Mesothelial cell of epicardium (in vitro differentiated cells): ENCODE results near the gene NTSR2. TPM values are rescaled to one million over a fixed set of nuclear protein-coding genes. Genes with fewer than 3 reads are reported as not detected.

Experiments
- DNase-seq, 2 experiments: peaks; one replicate each; pipeline ENCODE4 v3.0.0; 2021; ENCODE audit warnings: low spot score in 2 of 2; ENCODE audit not compliant: unreplicated experiment in 2 of 2
- H3K27ac Mint-ChIP-seq: 2 replicates; pipeline ENCODE4 v1.8.0; 2021; ENCODE audit warnings: mixed read lengths
- H3K27me3 Mint-ChIP-seq: 2 replicates; pipeline ENCODE4 v1.8.0; 2021; ENCODE audit warnings: low read depth, mixed read lengths
- H3K36me3 Mint-ChIP-seq: 2 replicates; pipeline ENCODE4 v1.8.0; 2021; ENCODE audit warnings: mixed read lengths
- H3K4me1 Mint-ChIP-seq: 2 replicates; pipeline ENCODE4 v1.8.0; 2021; ENCODE audit warnings: mixed read lengths
- H3K4me3 Mint-ChIP-seq: 2 replicates; pipeline ENCODE4 v1.8.0; 2021; ENCODE audit warnings: mild to moderate bottlenecking, moderate library complexity, mixed read lengths
- H3K9me3 Mint-ChIP-seq: 2 replicates; pipeline ENCODE4 v1.8.0; 2021; ENCODE audit warnings: mixed read lengths
- CTCF ChIP-seq: fragments of 200-600 bp; sonication (generic); IDR thresholded peaks from one replicate; pipeline ENCODE4 v1.5.0; 2021; ENCODE audit warnings: antibody characterized with exemption; ENCODE audit not compliant: unreplicated experiment
- total RNA-seq: library from RNA; stranded (reverse); gene quantifications from 3 replicates; pipeline ENCODE4 v1.2.1, GENCODE V29; 2021

Gene NTSR2
- total RNA-seq, 1 donor from 2014 or later: not detected

- no peaks in the 10 kb centered on the region for H3K4me1 Mint-ChIP-seq
- no peak for DNase-seq
- no peak for TF ChIP-seq CTCF
- H3K27me3 Mint-ChIP-seq: no peaks in the 10 kb centered on the region
- H3K4me3 Mint-ChIP-seq: no peak overlapping the region
- no peak overlapping the region for H3K27ac Mint-ChIP-seq
- H3K9me3 Mint-ChIP-seq: no peaks in the 10 kb centered on the region
- peaks cover 16% of the 10 kb centered on the region for H3K36me3 Mint-ChIP-seq
Measured at GRCh38 chr2:11642972-11643371, 27.0 kb downstream of the NTSR2 start.

DNA sequence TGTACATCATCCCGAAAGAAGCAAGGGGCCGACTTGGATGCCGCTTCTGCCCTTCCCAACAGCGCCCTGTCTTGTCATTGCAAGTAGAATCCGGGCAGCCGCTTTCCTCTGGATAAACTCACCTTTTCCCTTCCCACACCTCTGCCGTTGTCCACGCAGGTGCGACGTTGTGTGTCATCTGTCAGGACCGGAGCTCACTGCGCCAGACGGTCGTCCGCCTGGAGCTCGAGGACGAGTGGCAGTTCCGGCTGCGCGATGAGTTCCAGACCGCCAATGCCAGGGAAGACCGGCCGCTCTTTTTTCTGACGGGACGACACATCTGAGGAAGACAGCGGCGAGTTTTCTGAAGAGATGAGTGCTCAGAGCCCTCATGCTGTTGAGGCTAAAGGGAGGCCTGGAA is 29.9 kb downstream of the NTSR2 start:
- Mint-ChIP-seq H3K9me3 (no peaks in the 10 kb centered on the region), H3K4me3 (no peak overlapping the region), H3K36me3 (peaks cover 17% of the 10 kb centered on the region), H3K27me3 (no peaks in the 10 kb centered on the region), H3K4me1 (no peaks in the 10 kb centered on the region), H3K27ac (no peak overlapping the region)
- no peak for DNase-seq
- TF ChIP-seq CTCF: no peak

DNA sequence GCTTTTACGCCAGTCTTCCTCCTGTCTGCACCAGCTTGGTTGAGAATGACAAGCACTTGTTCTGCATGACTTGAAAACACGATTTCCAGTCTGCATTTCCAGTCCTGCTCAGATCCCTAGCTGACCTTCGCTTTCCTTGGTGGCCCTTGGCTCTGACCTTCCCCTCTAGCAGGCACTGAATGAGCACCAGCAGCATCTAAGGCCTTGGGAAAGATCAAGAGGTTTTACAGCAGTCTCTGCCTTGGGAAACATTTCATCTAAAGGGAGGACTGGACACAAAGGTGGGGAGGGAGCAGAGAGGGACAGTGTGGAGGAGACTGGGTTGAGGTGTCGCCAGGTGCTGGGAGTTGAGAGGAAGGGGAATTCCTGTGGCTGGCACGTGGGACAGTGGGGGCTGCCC is 30.5 kb downstream of the NTSR2 start:
- DNase-seq: no peak
- Mint-ChIP-seq H3K27me3 (no peaks in the 10 kb centered on the region), H3K9me3 (no peaks in the 10 kb centered on the region), H3K4me3 (no peak overlapping the region), H3K4me1 (no peaks in the 10 kb centered on the region), H3K36me3 (peaks cover 17% of the 10 kb centered on the region), H3K27ac (no peak overlapping the region)
- no peak for TF ChIP-seq CTCF

DNA sequence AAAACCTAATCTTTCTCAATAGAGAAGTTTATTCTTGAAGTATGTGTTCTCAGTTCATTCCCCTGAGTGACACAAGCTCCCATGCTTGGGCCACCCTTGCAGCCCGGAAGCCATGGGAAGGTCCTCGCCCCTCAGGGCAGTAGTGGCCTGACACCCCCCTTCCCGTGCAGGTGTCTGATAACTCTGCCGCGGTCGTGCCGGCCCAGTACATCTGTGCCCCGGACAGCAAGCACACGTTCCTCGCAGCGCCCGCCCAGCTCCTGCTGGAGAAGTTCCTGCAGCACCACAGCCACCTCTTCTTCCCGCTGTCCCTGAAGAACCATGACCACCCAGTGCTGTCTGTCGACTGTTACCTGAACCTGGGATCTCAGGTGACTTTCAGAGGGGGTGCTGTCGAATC is 32.4 kb downstream of the NTSR2 start:
- H3K9me3 Mint-ChIP-seq: no peaks in the 10 kb centered on the region
- TF ChIP-seq CTCF: no peak
- no peaks in the 10 kb centered on the region for H3K27me3 Mint-ChIP-seq
- H3K27ac Mint-ChIP-seq: no peak overlapping the region
- no peaks in the 10 kb centered on the region for H3K4me1 Mint-ChIP-seq
- peaks cover 15% of the 10 kb centered on the region for H3K36me3 Mint-ChIP-seq
- no peak for DNase-seq
- H3K4me3 Mint-ChIP-seq: no peak overlapping the region

GRCh38 chr2:11636593-11637295 is 33.3 kb downstream of the NTSR2 start:
- no peak for TF ChIP-seq CTCF
- no peak overlapping the region for H3K27ac Mint-ChIP-seq
- H3K36me3 Mint-ChIP-seq: peaks cover 18% of the 10 kb centered on the region
- H3K27me3 Mint-ChIP-seq: no peaks in the 10 kb centered on the region
- H3K4me3 Mint-ChIP-seq: no peak overlapping the region
- H3K9me3 Mint-ChIP-seq: no peaks in the 10 kb centered on the region
- no peak for DNase-seq
- H3K4me1 Mint-ChIP-seq: no peaks in the 10 kb centered on the region

DNA sequence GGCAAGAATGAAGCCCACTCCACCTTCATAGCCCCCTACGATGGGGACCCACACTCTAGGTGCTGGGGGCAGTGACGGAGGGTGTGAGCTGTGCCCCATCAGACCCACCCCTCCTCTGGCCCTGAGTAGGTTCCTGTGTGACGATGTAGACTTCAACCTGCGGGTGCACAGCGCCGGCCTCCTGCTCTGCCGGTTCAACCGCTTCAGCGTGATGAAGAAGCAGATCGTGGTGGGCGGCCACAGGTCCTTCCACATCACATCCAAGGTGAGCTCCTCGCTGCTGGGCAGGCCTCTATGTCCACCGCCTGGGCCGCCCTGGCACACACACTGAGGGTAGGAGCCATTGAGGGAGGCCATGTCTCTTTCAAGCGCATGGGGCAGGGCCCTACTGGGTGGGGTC is 34.9 kb downstream of the NTSR2 start:
- Mint-ChIP-seq H3K27ac (no peak overlapping the region), H3K9me3 (no peaks in the 10 kb centered on the region), H3K27me3 (no peaks in the 10 kb centered on the region), H3K36me3 (peaks cover 19% of the 10 kb centered on the region), H3K4me1 (no peaks in the 10 kb centered on the region), H3K4me3 (no peak overlapping the region)
- no peak for TF ChIP-seq CTCF
- no peak for DNase-seq
